ENCODE data around the gene UCMA. TPM values are rescaled to one million over a fixed set of nuclear protein-coding genes. Genes with fewer than 3 reads are reported as not detected.

The UCMA gene
- total and polyA plus RNA-seq, 3 experiments from 2014 or later = not detected

DNA sequence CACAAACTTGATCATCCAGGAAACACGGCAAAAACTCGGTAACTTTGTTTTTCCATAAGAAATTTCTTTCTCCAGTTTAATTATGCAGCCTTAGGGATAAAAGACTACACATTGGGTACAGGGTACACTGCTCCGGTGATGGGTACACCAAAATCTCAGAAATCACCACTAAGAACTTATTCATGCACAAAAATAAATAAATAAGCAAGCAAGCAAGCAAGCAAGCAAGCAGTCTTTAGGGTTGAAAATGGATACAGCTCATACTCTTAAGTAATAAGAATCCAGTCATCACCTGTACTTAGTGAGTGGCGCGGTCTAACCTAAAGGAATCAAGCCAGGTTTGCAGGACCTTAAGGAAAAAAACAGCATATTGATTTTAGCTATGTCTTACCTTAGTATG is 42.8 kb downstream of the UCMA start:
- H3K27ac Mint-ChIP-seq = no peak overlapping the region
- DNase-seq = no peak
- no peak overlapping the region for H3K4me3 ChIP-seq (ENCODE audit: low read length)
- no peak overlapping the region for H3K27ac ChIP-seq (ENCODE audit: low read depth, low read length)
- no peaks in the 10 kb centered on the region for H3K27me3 Mint-ChIP-seq
- no peak overlapping the region for H3K4me3 Mint-ChIP-seq
- H3K9me3 ChIP-seq (ENCODE audit: low read length) = no peaks in the 10 kb centered on the region
- no peaks in the 10 kb centered on the region for H3K36me3 Mint-ChIP-seq
- no peaks in the 10 kb centered on the region for H3K27me3 ChIP-seq (ENCODE audit: insufficient read depth, low read length, poor library complexity, severe bottlenecking)
- no peaks in the 10 kb centered on the region for H3K4me1 Mint-ChIP-seq
- H3K36me3 ChIP-seq (ENCODE audit: insufficient read depth, low read length) = no peaks in the 10 kb centered on the region
- ChIA-PET POLR2A (no interaction called here), CTCF (no interaction called here)
- H3K4me1 ChIP-seq (ENCODE audit: insufficient read depth, low read length) = no peaks in the 10 kb centered on the region
- H3K9me3 Mint-ChIP-seq = no peaks in the 10 kb centered on the region

GRCh38 chr10:13190816-13191215 is 43.4 kb downstream of the UCMA start:
- H3K4me3 ChIP-seq (ENCODE audit: low read length) = no peak overlapping the region
- H3K4me3 Mint-ChIP-seq = no peak overlapping the region
- POLR2A ChIA-PET = no interaction called here
- H3K4me1 Mint-ChIP-seq = no peaks in the 10 kb centered on the region
- DNase-seq = no peak
- no peak overlapping the region for H3K27ac Mint-ChIP-seq
- H3K36me3 Mint-ChIP-seq = no peaks in the 10 kb centered on the region
- no peaks in the 10 kb centered on the region for H3K27me3 Mint-ChIP-seq
- H3K9me3 ChIP-seq (ENCODE audit: low read length) = no peaks in the 10 kb centered on the region
- H3K27me3 ChIP-seq (ENCODE audit: insufficient read depth, low read length, poor library complexity, severe bottlenecking) = no peaks in the 10 kb centered on the region
- H3K36me3 ChIP-seq (ENCODE audit: insufficient read depth, low read length) = no peaks in the 10 kb centered on the region
- peaks cover 0 to 2% (median 0%) of the 10 kb centered on the region in 5 donors for H3K9me3 Mint-ChIP-seq
- H3K4me1 ChIP-seq (ENCODE audit: insufficient read depth, low read length) = no peaks in the 10 kb centered on the region
- CTCF ChIA-PET = no interaction called here
- no peak overlapping the region for H3K27ac ChIP-seq (ENCODE audit: low read depth, low read length)

- CTCF ChIA-PET = no interaction called here
- Mint-ChIP-seq H3K4me3 (no peak overlapping the region), H3K27me3 (no peaks in the 10 kb centered on the region), H3K4me1 (no peaks in the 10 kb centered on the region), H3K9me3 (peaks cover 0 to 2% (median 0%) of the 10 kb centered on the region in 5 donors), H3K27ac (no peak overlapping the region), H3K36me3 (no peaks in the 10 kb centered on the region)
- no peaks in the 10 kb centered on the region for H3K4me1 ChIP-seq (ENCODE audit: insufficient read depth, low read length)
- no peaks in the 10 kb centered on the region for H3K27me3 ChIP-seq (ENCODE audit: insufficient read depth, low read length, poor library complexity, severe bottlenecking)
- H3K4me3 ChIP-seq (ENCODE audit: low read length) = no peak overlapping the region
- no peaks in the 10 kb centered on the region for H3K36me3 ChIP-seq (ENCODE audit: insufficient read depth, low read length)
- POLR2A ChIA-PET = no interaction called here
- H3K9me3 ChIP-seq (ENCODE audit: low read length) = no peaks in the 10 kb centered on the region
- DNase-seq = no peak
- H3K27ac ChIP-seq (ENCODE audit: low read depth, low read length) = no peak overlapping the region
Observed at GRCh38 chr10:13189961-13190360, 44.2 kb downstream of the UCMA start.

GRCh38 chr10:13188593-13188992 is 45.6 kb downstream of the UCMA start:
- ChIA-PET POLR2A (no interaction called here), CTCF (no interaction called here)
- no peak for DNase-seq
- Mint-ChIP-seq H3K9me3 (peaks cover 0 to 2% (median 0%) of the 10 kb centered on the region in 5 donors), H3K27ac (no peak overlapping the region), H3K36me3 (no peaks in the 10 kb centered on the region), H3K4me3 (no peak overlapping the region), H3K27me3 (no peaks in the 10 kb centered on the region), H3K4me1 (no peaks in the 10 kb centered on the region)
- no peaks in the 10 kb centered on the region for H3K9me3 ChIP-seq (ENCODE audit: low read length)
- H3K36me3 ChIP-seq (ENCODE audit: insufficient read depth, low read length) = no peaks in the 10 kb centered on the region
- H3K4me1 ChIP-seq (ENCODE audit: insufficient read depth, low read length) = no peaks in the 10 kb centered on the region
- H3K27me3 ChIP-seq (ENCODE audit: insufficient read depth, low read length, poor library complexity, severe bottlenecking) = no peaks in the 10 kb centered on the region
- no peak overlapping the region for H3K4me3 ChIP-seq (ENCODE audit: low read length)
- H3K27ac ChIP-seq (ENCODE audit: low read depth, low read length) = no peak overlapping the region

DNA sequence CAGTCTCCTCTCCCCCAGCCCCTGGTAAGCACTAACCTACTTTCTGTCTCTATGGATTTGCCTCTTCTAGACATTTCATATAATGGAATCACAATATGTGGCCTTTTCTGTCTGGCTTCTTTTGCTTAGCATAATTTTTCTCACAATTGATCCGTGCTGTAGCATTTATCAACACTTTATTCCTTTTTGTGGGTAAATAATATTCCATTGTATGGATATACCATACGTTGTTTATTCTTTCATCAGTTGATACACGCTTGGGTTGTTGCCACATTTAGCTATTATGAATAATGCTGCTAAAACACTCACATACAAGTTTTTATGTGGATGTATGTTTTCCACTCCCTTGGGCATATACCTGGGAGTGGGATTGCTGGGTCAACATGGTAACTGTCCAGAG is 47.0 kb downstream of the UCMA start:
- no peak overlapping the region for H3K4me3 ChIP-seq (ENCODE audit: low read length)
- H3K4me1 ChIP-seq (ENCODE audit: insufficient read depth, low read length) = no peaks in the 10 kb centered on the region
- CTCF ChIA-PET = interaction anchor here (1.4 kb wide), 1 partner anchor 115 kb away, joined by 4 read pairs; no protein-coding TSS in a partner anchor
- POLR2A ChIA-PET = no interaction called here
- DNase-seq = no peak
- no peaks in the 10 kb centered on the region for H3K9me3 ChIP-seq (ENCODE audit: low read length)
- Mint-ChIP-seq H3K4me1 (no peaks in the 10 kb centered on the region), H3K36me3 (no peaks in the 10 kb centered on the region), H3K27ac (peak overlapping the region in 1 of 8 donors; percentile 1), H3K9me3 (peaks cover 0 to 2% (median 0%) of the 10 kb centered on the region in 5 donors), H3K4me3 (no peak overlapping the region), H3K27me3 (no peaks in the 10 kb centered on the region)
- H3K36me3 ChIP-seq (ENCODE audit: insufficient read depth, low read length) = no peaks in the 10 kb centered on the region
- no peaks in the 10 kb centered on the region for H3K27me3 ChIP-seq (ENCODE audit: insufficient read depth, low read length, poor library complexity, severe bottlenecking)
- no peak overlapping the region for H3K27ac ChIP-seq (ENCODE audit: low read depth, low read length)

GRCh38 chr10:13184730-13185514 is 49.3 kb downstream of the UCMA start:
- peaks cover 0 to 5% (median 4%) of the 10 kb centered on the region in 3 donors for H3K4me1 Mint-ChIP-seq
- no peak for DNase-seq
- H3K4me1 ChIP-seq (ENCODE audit: insufficient read depth, low read length) = no peaks in the 10 kb centered on the region
- no peak overlapping the region for H3K27ac ChIP-seq (ENCODE audit: low read depth, low read length)
- H3K4me3 ChIP-seq (ENCODE audit: low read length) = no peak overlapping the region
- no peak overlapping the region for H3K4me3 Mint-ChIP-seq
- no peaks in the 10 kb centered on the region for H3K9me3 ChIP-seq (ENCODE audit: low read length)
- no peaks in the 10 kb centered on the region for H3K36me3 Mint-ChIP-seq
- H3K27me3 ChIP-seq (ENCODE audit: insufficient read depth, low read length, poor library complexity, severe bottlenecking) = no peaks in the 10 kb centered on the region
- no peaks in the 10 kb centered on the region for H3K36me3 ChIP-seq (ENCODE audit: insufficient read depth, low read length)
- no peak overlapping the region for H3K27ac Mint-ChIP-seq
- no peaks in the 10 kb centered on the region for H3K27me3 Mint-ChIP-seq
- CTCF ChIA-PET = no interaction called here
- POLR2A ChIA-PET = no interaction called here
- peaks cover 0 to 2% (median 0%) of the 10 kb centered on the region in 5 donors for H3K9me3 Mint-ChIP-seq

- Histone ChIP-seq H3K27me3 (ENCODE audit: insufficient read depth, low read length, poor library complexity, severe bottlenecking) (no peaks in the 10 kb centered on the region), H3K36me3 (ENCODE audit: insufficient read depth, low read length) (no peaks in the 10 kb centered on the region), H3K4me1 (ENCODE audit: insufficient read depth, low read length) (no peaks in the 10 kb centered on the region), H3K27ac (ENCODE audit: low read depth, low read length) (no peak overlapping the region), H3K9me3 (ENCODE audit: low read length) (no peaks in the 10 kb centered on the region), H3K4me3 (ENCODE audit: low read length) (no peak overlapping the region)
- Mint-ChIP-seq H3K27me3 (no peaks in the 10 kb centered on the region), H3K4me3 (no peak overlapping the region), H3K36me3 (no peaks in the 10 kb centered on the region), H3K9me3 (peaks cover 0 to 2% (median 0%) of the 10 kb centered on the region in 5 donors), H3K27ac (no peak overlapping the region), H3K4me1 (peaks cover 0 to 5% (median 4%) of the 10 kb centered on the region in 3 donors)
- POLR2A ChIA-PET = no interaction called here
- CTCF ChIA-PET = no interaction called here
- DNase-seq = no peak
Observed at GRCh38 chr10:13184276-13184675, 49.9 kb downstream of the UCMA start.

DNA sequence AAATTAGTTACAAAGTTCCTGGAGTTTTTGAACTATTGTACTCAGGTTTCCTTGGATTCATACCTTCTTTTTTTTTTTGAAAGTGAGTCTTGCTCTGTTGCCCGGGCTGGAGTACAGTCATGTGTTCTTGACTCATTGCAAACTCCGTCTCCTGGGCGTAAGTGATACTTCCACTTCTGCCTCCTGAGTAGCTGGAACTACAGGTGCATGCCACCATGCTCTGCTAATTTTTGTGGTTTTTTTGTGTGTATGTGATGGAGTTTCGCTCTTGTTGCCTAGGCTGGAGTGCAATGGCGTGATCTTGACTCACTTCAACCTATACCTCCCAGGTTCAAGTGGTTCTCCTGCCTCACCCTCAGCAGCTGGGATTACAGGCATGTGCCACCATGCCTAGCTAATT is 50.5 kb downstream of the UCMA start:
- ChIA-PET CTCF (no interaction called here), POLR2A (no interaction called here)
- H3K4me1 ChIP-seq (ENCODE audit: insufficient read depth, low read length) = no peaks in the 10 kb centered on the region
- no peaks in the 10 kb centered on the region for H3K9me3 ChIP-seq (ENCODE audit: low read length)
- Mint-ChIP-seq H3K4me1 (peaks cover 0 to 5% (median 4%) of the 10 kb centered on the region in 3 donors), H3K27me3 (no peaks in the 10 kb centered on the region), H3K36me3 (no peaks in the 10 kb centered on the region), H3K9me3 (peaks cover 0 to 2% (median 0%) of the 10 kb centered on the region in 5 donors), H3K27ac (no peak overlapping the region), H3K4me3 (no peak overlapping the region)
- H3K27ac ChIP-seq (ENCODE audit: low read depth, low read length) = no peak overlapping the region
- no peaks in the 10 kb centered on the region for H3K27me3 ChIP-seq (ENCODE audit: insufficient read depth, low read length, poor library complexity, severe bottlenecking)
- H3K36me3 ChIP-seq (ENCODE audit: insufficient read depth, low read length) = no peaks in the 10 kb centered on the region
- no peak for DNase-seq
- H3K4me3 ChIP-seq (ENCODE audit: low read length) = no peak overlapping the region
